PC-9 (cell line): Measurements from ENCODE around the gene IL17C.

Experiments used
- EZH2 ChIP-seq: fragments of 200-600 bp; sonication (generic); IDR thresholded peaks from 2 replicates; pipeline ENCODE4 v1.8.0; 2017; ENCODE audit warnings: antibody characterized with exemption, low read depth
- TF ChIP-seq, protein P1 (sequence below): fragments of 200-600 bp; sonication (generic); conservative IDR thresholded peaks from 2 replicates; pipeline ENCODE4 v1.6.1; 2017; ENCODE audit warnings: mixed run types, antibody characterized with exemption, mild to moderate bottlenecking, moderate library complexity

DNA sequence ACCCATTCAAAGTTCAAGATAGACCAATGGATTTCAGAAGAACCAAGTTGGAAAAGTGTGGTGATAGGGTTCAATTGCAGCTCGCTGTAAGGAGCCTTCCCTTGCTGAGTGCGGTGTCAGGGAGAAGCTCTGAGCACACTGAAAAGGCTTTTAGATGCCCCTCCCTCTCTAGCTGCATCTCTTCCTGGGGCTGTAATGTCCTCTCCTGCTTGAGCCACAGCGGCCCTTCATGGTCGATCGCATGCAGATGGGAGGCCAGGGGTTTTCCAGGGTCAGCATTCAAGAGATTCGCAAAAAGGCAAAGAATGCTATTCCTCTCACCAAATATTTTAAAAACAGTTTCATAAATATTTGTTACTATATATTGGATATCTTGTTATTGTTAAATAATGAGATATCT is 44.5 kb upstream of the IL17C start:
- TF ChIP-seq, protein P1, sequence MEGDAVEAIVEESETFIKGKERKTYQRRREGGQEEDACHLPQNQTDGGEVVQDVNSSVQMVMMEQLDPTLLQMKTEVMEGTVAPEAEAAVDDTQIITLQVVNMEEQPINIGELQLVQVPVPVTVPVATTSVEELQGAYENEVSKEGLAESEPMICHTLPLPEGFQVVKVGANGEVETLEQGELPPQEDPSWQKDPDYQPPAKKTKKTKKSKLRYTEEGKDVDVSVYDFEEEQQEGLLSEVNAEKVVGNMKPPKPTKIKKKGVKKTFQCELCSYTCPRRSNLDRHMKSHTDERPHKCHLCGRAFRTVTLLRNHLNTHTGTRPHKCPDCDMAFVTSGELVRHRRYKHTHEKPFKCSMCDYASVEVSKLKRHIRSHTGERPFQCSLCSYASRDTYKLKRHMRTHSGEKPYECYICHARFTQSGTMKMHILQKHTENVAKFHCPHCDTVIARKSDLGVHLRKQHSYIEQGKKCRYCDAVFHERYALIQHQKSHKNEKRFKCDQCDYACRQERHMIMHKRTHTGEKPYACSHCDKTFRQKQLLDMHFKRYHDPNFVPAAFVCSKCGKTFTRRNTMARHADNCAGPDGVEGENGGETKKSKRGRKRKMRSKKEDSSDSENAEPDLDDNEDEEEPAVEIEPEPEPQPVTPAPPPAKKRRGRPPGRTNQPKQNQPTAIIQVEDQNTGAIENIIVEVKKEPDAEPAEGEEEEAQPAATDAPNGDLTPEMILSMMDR = no peak
- TF ChIP-seq EZH2 = no peak
